Effector memory CD8-positive, alpha-beta T cell (primary cell): ENCODE measurements around the gene NTNG2.
A peak's percentile ranks its signal among the peaks of the same experiment; 100 is the strongest.

Experiments used
- ATAC-seq: fragments of 150-1000 bp; cut with Tn5 transposase; replicated peaks from 2 replicates; pipeline ENCODE4 v1.10.0; 2021; ENCODE audit warnings: mild to moderate bottlenecking, moderate library complexity
- DNase-seq, 3 experiments: peaks; one replicate each; pipeline ENCODE4 v3.0.0; 2021
- H3K27ac Mint-ChIP-seq, 2 donors: one replicate each; pipeline ENCODE4 v1.8.0; 2022; ENCODE audit warnings: mild to moderate bottlenecking in 2 of 2, mixed read lengths in 2 of 2, moderate library complexity in 2 of 2
- H3K27me3 Mint-ChIP-seq, 2 donors: one replicate each; pipeline ENCODE4 v1.8.0; 2022; ENCODE audit warnings: mixed read lengths in 2 of 2
- H3K36me3 Mint-ChIP-seq: one replicate; pipeline ENCODE4 v1.8.0; 2022; ENCODE audit warnings: mild to moderate bottlenecking, moderate library complexity, mixed read lengths; ENCODE audit not compliant: insufficient read depth
- H3K4me1 Mint-ChIP-seq, 2 donors: one replicate each; pipeline ENCODE4 v1.8.0; 2022; ENCODE audit warnings: low read depth in 2 of 2, mixed read lengths in 2 of 2
- H3K4me3 Mint-ChIP-seq, 2 donors: one replicate each; pipeline ENCODE4 v1.8.0; 2022; ENCODE audit warnings: mild to moderate bottlenecking in 2 of 2, mixed read lengths in 2 of 2, moderate library complexity in 2 of 2
- H3K9me3 Mint-ChIP-seq, 2 donors: one replicate each; pipeline ENCODE4 v1.8.0; 2022; ENCODE audit warnings: mixed read lengths in 2 of 2

Gene NTNG2

GRCh38 chr9:132207839-132208615 is 46.2 kb downstream of the NTNG2 start:
- Mint-ChIP-seq H3K27me3 (peaks cover 8 to 17% of the 10 kb centered on the region in 2 donors), H3K4me3 (no peak overlapping the region), H3K36me3 (no peaks in the 10 kb centered on the region), H3K4me1 (peaks cover 0 to 7% of the 10 kb centered on the region in 2 donors), H3K9me3 (no peaks in the 10 kb centered on the region), H3K27ac (no peak overlapping the region)
- ATAC-seq (no peak), DNase-seq (no peak)

GRCh38 chr9:132209228-132209627 is 47.4 kb downstream of the NTNG2 start:
- H3K4me3 Mint-ChIP-seq, result no peak overlapping the region
- no peak for ATAC-seq
- no peak overlapping the region for H3K27ac Mint-ChIP-seq
- peaks cover 8 to 18% of the 10 kb centered on the region in 2 donors for H3K27me3 Mint-ChIP-seq
- no peaks in the 10 kb centered on the region for H3K36me3 Mint-ChIP-seq
- peaks cover 0 to 7% of the 10 kb centered on the region in 2 donors for H3K4me1 Mint-ChIP-seq
- H3K9me3 Mint-ChIP-seq, result no peaks in the 10 kb centered on the region
- DNase-seq, result no peak

DNA sequence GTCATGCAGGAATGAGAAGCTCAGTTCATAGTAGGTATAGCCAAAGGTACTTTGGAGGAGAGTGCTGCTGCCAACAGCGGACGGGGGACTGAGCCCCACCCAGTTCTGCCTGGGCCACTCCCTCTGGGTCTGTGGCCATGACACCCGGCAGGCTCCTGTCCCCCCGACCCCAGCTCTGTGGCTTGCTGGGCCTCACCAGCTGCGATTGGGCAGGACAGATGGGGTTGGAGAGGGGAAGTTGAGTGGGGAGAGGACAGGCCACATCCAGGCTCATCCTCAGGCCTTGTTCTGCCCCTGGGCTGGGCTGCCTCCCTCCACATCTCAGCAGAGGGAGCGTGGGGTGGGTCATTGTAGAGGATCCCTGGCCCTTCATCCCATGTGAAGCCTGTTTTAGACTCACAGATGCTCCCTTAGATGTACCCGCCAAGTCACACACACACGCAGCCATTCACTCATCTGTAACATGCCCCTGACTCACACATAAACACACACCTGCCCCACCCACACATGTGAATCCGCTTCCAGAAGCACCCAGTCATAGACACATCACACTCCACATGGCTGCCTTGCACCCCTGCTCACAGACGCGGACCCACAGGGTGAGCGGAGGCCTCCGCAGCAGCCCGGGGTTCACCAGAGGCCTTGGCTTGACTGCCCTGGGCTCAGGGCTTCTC is 48.8 kb downstream of the NTNG2 start:
- ATAC-seq (no peak), DNase-seq (no peak)
- peak overlapping the region in 1 of 2 donors; percentile 14 for H3K27ac Mint-ChIP-seq
- no peaks in the 10 kb centered on the region for H3K9me3 Mint-ChIP-seq
- H3K4me3 Mint-ChIP-seq, result no peak overlapping the region
- H3K36me3 Mint-ChIP-seq, result no peaks in the 10 kb centered on the region
- peaks cover 0 to 18% of the 10 kb centered on the region in 2 donors for H3K27me3 Mint-ChIP-seq
- H3K4me1 Mint-ChIP-seq, result peaks cover 0 to 7% of the 10 kb centered on the region in 2 donors

DNA sequence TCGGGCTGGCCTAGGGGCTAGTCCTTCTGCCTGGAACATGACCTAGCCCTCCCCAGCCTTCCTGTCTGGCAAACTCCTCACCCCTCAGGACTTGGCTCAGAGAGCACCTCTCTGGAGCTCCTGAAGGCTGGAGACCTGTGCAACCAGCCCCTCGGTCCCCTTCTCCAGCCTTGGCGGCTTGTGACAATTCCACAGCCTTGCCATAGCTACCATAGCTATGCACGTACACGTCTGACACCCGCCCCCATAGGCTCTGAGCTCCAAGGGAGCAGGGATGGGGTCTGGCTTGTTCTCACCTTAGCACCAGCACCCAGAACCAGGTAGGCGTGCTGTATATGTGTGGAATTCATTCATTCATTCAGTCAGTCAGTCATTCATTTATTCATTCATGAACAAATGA is 49.7 kb downstream of the NTNG2 start:
- no peak for DNase-seq
- ATAC-seq, result no peak
- peaks cover 0 to 7% of the 10 kb centered on the region in 2 donors for H3K4me1 Mint-ChIP-seq
- H3K27ac Mint-ChIP-seq, result peak overlapping the region in 1 of 2 donors; percentile 68
- no peak overlapping the region for H3K4me3 Mint-ChIP-seq
- no peaks in the 10 kb centered on the region for H3K9me3 Mint-ChIP-seq
- H3K36me3 Mint-ChIP-seq, result no peaks in the 10 kb centered on the region
- peaks cover 0 to 18% of the 10 kb centered on the region in 2 donors for H3K27me3 Mint-ChIP-seq

DNA sequence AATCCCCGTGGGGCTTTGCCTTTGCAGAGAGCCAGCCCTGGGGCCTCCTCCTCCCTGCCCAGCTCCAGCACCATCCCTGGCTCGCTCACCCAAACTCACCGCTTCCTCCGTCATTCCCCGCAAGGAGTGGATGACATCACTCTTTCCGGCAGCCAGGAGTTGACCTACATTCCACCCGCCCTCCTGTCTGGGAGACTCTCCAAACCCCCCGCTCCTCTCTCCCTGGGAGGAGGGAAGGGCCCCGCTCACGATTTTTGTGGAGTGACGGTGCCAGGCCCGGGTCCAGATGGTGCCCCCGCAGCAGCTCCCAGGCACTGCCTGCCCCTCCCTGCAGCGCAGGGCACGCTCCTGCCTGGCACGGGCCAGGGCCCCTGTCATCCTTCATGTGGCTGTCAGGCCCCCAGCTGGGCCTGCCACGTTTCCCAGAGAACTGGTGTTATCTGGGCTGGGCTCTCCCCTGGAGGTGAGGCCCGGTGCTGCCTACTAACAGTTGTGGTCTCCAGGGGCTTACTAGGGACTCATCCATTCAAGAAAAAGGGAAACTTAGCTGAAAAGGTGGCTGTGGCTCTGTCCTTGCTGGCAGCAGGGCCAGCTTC is 52.3 kb downstream of the NTNG2 start:
- Mint-ChIP-seq H3K27ac (no peak overlapping the region), H3K36me3 (no peaks in the 10 kb centered on the region), H3K27me3 (peaks cover 0 to 11% of the 10 kb centered on the region in 2 donors), H3K4me3 (no peak overlapping the region), H3K4me1 (no peaks in the 10 kb centered on the region), H3K9me3 (no peaks in the 10 kb centered on the region)
- no peak for ATAC-seq
- DNase-seq, result no peak

DNA sequence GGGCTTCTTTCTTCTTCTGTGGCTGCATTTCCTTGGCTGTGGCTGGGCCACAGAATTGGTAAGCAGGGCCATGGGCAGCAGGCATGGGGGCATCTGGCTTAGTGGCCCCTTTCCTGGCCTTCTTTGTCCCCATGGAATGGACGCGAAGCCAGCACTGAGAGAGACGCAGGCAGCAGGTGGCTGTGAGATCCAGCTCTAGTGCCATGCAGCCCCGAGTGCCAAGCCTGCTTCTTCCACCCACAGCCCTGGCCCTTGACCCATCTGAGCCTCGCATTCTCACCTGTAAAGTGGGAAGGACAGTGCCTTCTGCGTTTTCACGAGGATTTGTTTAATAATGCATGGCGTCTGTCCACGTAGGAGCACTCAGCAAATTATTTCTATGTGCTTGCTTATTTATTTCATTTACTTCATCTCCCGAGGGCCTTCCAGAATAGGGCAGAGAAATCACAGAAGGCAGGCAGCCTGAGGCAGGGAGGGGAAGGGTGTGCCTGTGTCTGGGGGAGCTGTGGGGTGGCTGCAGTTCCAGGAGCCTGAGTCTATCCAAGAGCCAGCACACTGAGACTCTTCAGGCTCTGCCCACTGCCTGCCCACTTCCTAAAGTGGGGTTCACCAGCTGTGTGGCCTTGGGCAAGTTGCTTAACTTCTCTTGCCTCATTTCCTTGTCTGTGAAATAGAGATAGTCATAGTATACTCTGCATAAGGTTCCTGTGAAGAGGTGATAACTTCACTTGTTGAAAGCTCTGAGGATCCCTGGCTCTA is 55.2 kb downstream of the NTNG2 start:
- Mint-ChIP-seq H3K27ac (no peak overlapping the region), H3K9me3 (no peaks in the 10 kb centered on the region), H3K27me3 (peaks cover 6 to 9% of the 10 kb centered on the region in 2 donors), H3K36me3 (no peaks in the 10 kb centered on the region), H3K4me1 (no peaks in the 10 kb centered on the region), H3K4me3 (no peak overlapping the region)
- ATAC-seq, result no peak
- DNase-seq, result no peak

DNA sequence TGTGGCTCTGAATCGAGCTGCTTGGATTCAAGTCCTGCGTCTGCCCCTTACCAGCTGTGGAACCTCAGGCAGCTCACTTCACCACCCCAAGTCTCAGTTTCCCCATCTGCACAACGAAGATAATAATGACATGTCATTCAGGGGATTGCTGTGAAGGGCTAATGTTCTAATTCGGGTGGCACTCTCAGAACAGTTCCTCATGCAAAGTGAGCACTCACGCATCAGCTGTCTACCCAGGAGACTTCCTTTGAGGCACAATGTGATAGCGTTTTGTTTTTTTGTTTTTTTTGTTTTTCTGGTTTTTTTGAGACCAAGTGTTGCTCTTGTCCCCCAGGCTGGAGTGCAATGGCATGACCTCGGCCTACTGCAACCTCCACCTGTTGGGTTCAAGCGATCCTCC is 56.4 kb downstream of the NTNG2 start:
- no peaks in the 10 kb centered on the region for H3K36me3 Mint-ChIP-seq
- H3K27me3 Mint-ChIP-seq, result peaks cover 0 to 6% of the 10 kb centered on the region in 2 donors
- ATAC-seq (no peak), DNase-seq (no peak)
- no peak overlapping the region for H3K4me3 Mint-ChIP-seq
- no peak overlapping the region for H3K27ac Mint-ChIP-seq
- no peaks in the 10 kb centered on the region for H3K9me3 Mint-ChIP-seq
- H3K4me1 Mint-ChIP-seq, result no peaks in the 10 kb centered on the region

GRCh38 chr9:132221941-132222340 is 60.1 kb downstream of the NTNG2 start:
- Mint-ChIP-seq H3K36me3 (peaks cover 3% of the 10 kb centered on the region), H3K27ac (no peak overlapping the region), H3K4me3 (no peak overlapping the region), H3K9me3 (no peaks in the 10 kb centered on the region), H3K4me1 (no peaks in the 10 kb centered on the region), H3K27me3 (peaks cover 0 to 6% of the 10 kb centered on the region in 2 donors)
- DNase-seq, result no peak
- no peak for ATAC-seq

DNA sequence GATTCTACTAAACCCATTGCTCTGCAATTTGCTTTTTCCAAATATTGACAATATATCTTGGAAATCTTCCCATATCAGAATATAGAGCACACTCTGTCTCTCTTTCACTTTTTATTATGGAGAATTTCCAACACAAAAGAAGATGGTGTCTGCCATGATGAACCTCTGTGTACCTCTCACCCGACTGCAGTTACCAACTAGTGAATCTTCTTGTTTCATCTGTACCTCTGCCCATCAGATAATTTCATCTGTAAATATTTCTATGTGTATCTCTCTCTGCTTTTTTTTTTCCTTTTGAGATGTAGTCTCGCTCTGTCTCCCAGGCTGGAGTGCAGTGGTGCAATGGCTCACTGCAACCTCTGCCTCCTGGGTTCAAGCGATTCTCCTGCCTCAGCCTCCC is 62.8 kb downstream of the NTNG2 start:
- DNase-seq (no peak), ATAC-seq (no peak)
- Mint-ChIP-seq H3K4me3 (no peak overlapping the region), H3K4me1 (no peaks in the 10 kb centered on the region), H3K27ac (no peak overlapping the region), H3K27me3 (peaks cover 0 to 6% of the 10 kb centered on the region in 2 donors), H3K36me3 (peaks cover 3% of the 10 kb centered on the region), H3K9me3 (no peaks in the 10 kb centered on the region)

GRCh38 chr9:132226571-132227430 is 64.9 kb downstream of the NTNG2 start:
- no peaks in the 10 kb centered on the region for H3K27me3 Mint-ChIP-seq
- DNase-seq (no peak), ATAC-seq (no peak)
- no peaks in the 10 kb centered on the region for H3K9me3 Mint-ChIP-seq
- H3K4me3 Mint-ChIP-seq, result no peak overlapping the region
- H3K27ac Mint-ChIP-seq, result no peak overlapping the region
- H3K36me3 Mint-ChIP-seq, result peaks cover 3% of the 10 kb centered on the region
- H3K4me1 Mint-ChIP-seq, result no peaks in the 10 kb centered on the region

DNA sequence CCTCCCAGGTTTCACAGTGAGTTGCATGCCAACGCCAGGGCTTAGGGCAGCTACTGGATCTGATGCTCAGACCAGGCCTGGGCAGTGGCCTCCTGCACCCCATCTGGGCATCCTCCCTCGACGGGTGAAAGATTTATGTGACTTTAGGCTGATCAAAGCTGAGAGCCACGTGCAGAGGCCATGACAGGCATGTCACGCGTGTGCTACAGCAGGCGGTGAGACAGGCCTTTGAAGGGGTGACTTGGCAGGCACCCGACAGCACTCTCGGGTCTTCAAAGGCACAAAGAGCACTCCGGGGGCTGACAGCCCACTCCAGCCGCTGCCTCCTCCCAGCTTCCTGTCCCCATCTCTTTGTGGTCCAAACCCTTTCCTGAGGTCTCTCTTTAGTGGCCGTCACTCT is 66.2 kb downstream of the NTNG2 start:
- Mint-ChIP-seq H3K9me3 (no peaks in the 10 kb centered on the region), H3K4me3 (no peak overlapping the region), H3K27me3 (peaks cover 3 to 4% of the 10 kb centered on the region in 2 donors), H3K36me3 (peaks cover 3% of the 10 kb centered on the region), H3K4me1 (no peaks in the 10 kb centered on the region), H3K27ac (no peak overlapping the region)
- DNase-seq (no peak), ATAC-seq (no peak)

DNA sequence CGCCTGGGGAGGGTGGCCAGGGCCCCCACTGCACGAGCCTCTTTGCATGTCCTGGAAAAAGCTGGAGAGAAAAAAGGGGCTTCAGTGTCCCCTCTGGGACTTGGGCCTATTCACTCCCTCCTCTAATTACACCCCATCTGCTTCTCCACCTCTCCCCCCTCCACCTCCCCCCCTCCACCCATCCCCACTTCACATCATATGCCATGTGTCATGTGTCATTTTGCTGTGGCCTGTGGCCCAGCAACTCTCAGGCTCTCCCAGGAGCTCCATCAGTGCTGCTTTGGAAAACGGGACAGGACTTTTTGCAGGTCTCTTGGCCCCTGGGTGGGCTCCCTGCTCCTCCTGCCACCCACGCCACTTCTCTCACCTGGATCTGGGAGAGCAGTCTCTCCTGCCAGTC is 68.7 kb downstream of the NTNG2 start:
- Mint-ChIP-seq H3K36me3 (no peaks in the 10 kb centered on the region), H3K9me3 (no peaks in the 10 kb centered on the region), H3K27ac (no peak overlapping the region), H3K4me3 (no peak overlapping the region), H3K4me1 (peaks cover 2% of the 10 kb centered on the region in 2 donors), H3K27me3 (peaks cover 15 to 26% of the 10 kb centered on the region in 2 donors)
- ATAC-seq, result no peak
- DNase-seq, result no peak
